Effector memory CD4-positive, alpha-beta T cell (primary cell): ENCODE results near the gene CCNY.
"Not testable (repeated sequence)": the region's sequence is repeated elsewhere in the genome, so short reads cannot be mapped to it uniquely, and the experiment has no call there.

Source experiments
- DNase-seq, 3 donors: peaks; one replicate each; pipeline ENCODE4 v3.0.0-alpha.2; 2020
- H3K27ac ChIP-seq: 2 replicates; pipeline ENCODE4 v1.7.0; 2013; ENCODE audit warnings: mild to moderate bottlenecking, low read length, moderate library complexity; ENCODE audit not compliant: insufficient read depth, poor library complexity, severe bottlenecking
- H3K27me3 ChIP-seq: replicated peaks from 2 replicates; pipeline ENCODE4 v1.7.0; 2013; ENCODE audit warnings: mild to moderate bottlenecking, low read length; ENCODE audit not compliant: insufficient read depth, control insufficient read depth, poor library complexity, severe bottlenecking
- H3K36me3 ChIP-seq: 2 replicates; pipeline ENCODE4 v1.7.0; 2013; ENCODE audit warnings: mild to moderate bottlenecking, low read length, moderate library complexity; ENCODE audit not compliant: control insufficient read depth, insufficient read depth
- H3K4me1 ChIP-seq: 2 replicates; pipeline ENCODE4 v1.7.0; 2013; ENCODE audit warnings: low read length, mild to moderate bottlenecking; ENCODE audit not compliant: control insufficient read depth, insufficient read depth, poor library complexity, severe bottlenecking
- H3K4me3 ChIP-seq: 2 replicates; pipeline ENCODE4 v1.7.0; 2013; ENCODE audit warnings: low read length, low read depth, mild to moderate bottlenecking; ENCODE audit not compliant: insufficient read depth, poor library complexity, severe bottlenecking
- H3K9me3 ChIP-seq: 2 replicates; pipeline ENCODE4 v1.7.0; 2013; ENCODE audit warnings: mild to moderate bottlenecking, low read length, moderate library complexity; ENCODE audit not compliant: control insufficient read depth

CCNY gene

GRCh38 chr10:35520996-35521395 lies 184.7 kb downstream of the CCNY start:
- Histone ChIP-seq H3K36me3 (no peaks in the 10 kb centered on the region), H3K27ac (no peak overlapping the region), H3K4me3 (no peak overlapping the region), H3K9me3 (no peaks in the 10 kb centered on the region), H3K27me3 (no peaks in the 10 kb centered on the region), H3K4me1 (no peaks in the 10 kb centered on the region)
- no peak for DNase-seq

DNA sequence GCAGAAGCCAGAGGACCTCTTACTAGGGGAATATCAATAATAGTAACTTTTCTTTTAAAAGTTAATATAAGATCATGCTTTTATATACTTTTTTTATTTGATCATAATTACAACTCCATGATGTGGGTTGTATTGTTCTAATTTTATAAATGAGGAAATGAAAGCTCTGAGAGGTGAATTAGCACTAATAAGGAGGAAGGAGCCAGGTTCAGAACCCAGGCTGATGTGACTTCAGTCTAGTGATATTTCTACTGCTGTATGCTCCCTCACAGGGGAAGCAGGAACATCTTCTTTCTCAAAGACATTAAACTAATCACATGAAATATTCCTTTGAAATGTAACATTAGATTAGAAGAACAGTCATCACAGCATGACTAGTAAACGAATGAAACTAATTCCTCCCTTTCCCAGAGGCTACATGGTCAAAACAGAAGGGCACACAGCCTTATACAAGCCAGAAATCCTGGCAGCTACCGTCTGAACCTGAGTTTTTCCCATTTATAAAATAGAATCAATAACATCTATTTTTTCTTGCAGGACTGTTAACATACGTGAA lies 187.4 kb downstream of the CCNY start:
- H3K27me3 ChIP-seq = no peaks in the 10 kb centered on the region
- H3K9me3 ChIP-seq = no peaks in the 10 kb centered on the region
- H3K27ac ChIP-seq = no peak overlapping the region
- no peak for DNase-seq
- no peaks in the 10 kb centered on the region for H3K36me3 ChIP-seq
- no peak overlapping the region for H3K4me3 ChIP-seq
- H3K4me1 ChIP-seq = no peaks in the 10 kb centered on the region

GRCh38 chr10:35526746-35527145 lies 190.4 kb downstream of the CCNY start:
- no peak for DNase-seq
- H3K9me3 ChIP-seq = no peaks in the 10 kb centered on the region
- no peak overlapping the region for H3K27ac ChIP-seq
- no peaks in the 10 kb centered on the region for H3K27me3 ChIP-seq
- no peak overlapping the region for H3K4me3 ChIP-seq
- H3K36me3 ChIP-seq = peaks cover 11% of the 10 kb centered on the region
- H3K4me1 ChIP-seq = no peaks in the 10 kb centered on the region

GRCh38 chr10:35532141-35532540 lies 195.8 kb downstream of the CCNY start:
- H3K27me3 ChIP-seq = no peaks in the 10 kb centered on the region
- H3K27ac ChIP-seq = no peak overlapping the region
- DNase-seq = no peak
- H3K4me1 ChIP-seq = no peaks in the 10 kb centered on the region
- H3K36me3 ChIP-seq = peaks cover 55% of the 10 kb centered on the region
- H3K4me3 ChIP-seq = no peak overlapping the region
- peaks cover 7% of the 10 kb centered on the region for H3K9me3 ChIP-seq

GRCh38 chr10:35533565-35533964 lies 197.3 kb downstream of the CCNY start:
- peaks cover 55% of the 10 kb centered on the region for H3K36me3 ChIP-seq
- DNase-seq = no peak

GRCh38 chr10:35535136-35535535 lies 198.8 kb downstream of the CCNY start:
- Histone ChIP-seq H3K27ac (no peak overlapping the region), H3K36me3 (peaks cover 55% of the 10 kb centered on the region), H3K9me3 (peaks cover 7% of the 10 kb centered on the region), H3K27me3 (no peaks in the 10 kb centered on the region), H3K4me3 (no peak overlapping the region), H3K4me1 (peaks cover 6% of the 10 kb centered on the region)
- DNase-seq = no peak

More at GRCh38 chr10:35533565-35533964, 197.3 kb downstream of the CCNY start:
- Histone ChIP-seq H3K27ac (no peak overlapping the region), H3K9me3 (peaks cover 7% of the 10 kb centered on the region), H3K27me3 (no peaks in the 10 kb centered on the region), H3K4me3 (no peak overlapping the region), H3K4me1 (no peaks in the 10 kb centered on the region)

DNA sequence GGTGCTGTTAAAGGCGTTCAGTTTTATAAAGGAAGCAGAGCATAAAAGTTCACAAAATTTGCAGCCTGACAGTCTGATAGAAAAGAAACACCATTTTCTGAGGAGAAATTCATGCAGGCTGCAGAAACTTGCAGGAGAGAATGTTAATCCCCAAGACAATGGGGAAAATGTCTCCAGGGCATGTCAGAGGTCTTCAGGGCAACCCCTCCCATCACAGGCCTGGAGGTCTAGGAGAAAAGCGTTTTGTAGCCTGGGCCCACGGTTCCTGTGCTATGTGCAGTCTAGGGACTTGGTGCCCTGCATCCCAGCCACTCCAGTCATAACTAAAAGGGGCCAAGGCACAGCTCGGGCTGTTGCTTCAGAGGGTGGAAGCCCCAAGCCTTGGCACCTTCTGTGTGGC lies 200.5 kb downstream of the CCNY start:
- Histone ChIP-seq H3K27me3 (no peaks in the 10 kb centered on the region), H3K9me3 (peaks cover 7% of the 10 kb centered on the region), H3K27ac (no peak overlapping the region), H3K4me3 (no peak overlapping the region), H3K36me3 (peaks cover 49% of the 10 kb centered on the region), H3K4me1 (peaks cover 6% of the 10 kb centered on the region)
- no peak for DNase-seq

DNA sequence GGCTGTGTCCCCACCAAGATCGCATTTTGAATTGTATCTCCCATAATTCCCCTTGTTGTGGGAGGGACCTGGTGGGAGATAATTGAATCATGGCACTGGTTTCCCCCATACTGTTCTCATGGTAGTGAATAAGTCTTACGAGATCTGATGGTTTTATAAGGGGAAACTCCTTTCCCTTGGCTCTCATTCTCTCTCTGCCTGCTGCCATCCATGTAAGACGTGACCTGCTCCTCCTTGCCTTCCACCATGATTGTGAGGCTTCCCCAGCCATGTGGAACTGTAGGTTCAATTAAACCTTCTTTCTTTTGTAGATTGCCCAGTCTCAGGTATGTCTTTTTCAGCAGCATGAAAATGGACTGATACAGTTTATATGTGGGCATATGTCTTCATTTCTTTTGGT lies 201.6 kb downstream of the CCNY start:
- H3K27me3 ChIP-seq, H3K4me1 ChIP-seq, H3K27ac ChIP-seq, H3K4me3 ChIP-seq, DNase-seq, H3K9me3 ChIP-seq: not testable (repeated sequence)
- peaks cover 37% of the 10 kb centered on the region for H3K36me3 ChIP-seq

DNA sequence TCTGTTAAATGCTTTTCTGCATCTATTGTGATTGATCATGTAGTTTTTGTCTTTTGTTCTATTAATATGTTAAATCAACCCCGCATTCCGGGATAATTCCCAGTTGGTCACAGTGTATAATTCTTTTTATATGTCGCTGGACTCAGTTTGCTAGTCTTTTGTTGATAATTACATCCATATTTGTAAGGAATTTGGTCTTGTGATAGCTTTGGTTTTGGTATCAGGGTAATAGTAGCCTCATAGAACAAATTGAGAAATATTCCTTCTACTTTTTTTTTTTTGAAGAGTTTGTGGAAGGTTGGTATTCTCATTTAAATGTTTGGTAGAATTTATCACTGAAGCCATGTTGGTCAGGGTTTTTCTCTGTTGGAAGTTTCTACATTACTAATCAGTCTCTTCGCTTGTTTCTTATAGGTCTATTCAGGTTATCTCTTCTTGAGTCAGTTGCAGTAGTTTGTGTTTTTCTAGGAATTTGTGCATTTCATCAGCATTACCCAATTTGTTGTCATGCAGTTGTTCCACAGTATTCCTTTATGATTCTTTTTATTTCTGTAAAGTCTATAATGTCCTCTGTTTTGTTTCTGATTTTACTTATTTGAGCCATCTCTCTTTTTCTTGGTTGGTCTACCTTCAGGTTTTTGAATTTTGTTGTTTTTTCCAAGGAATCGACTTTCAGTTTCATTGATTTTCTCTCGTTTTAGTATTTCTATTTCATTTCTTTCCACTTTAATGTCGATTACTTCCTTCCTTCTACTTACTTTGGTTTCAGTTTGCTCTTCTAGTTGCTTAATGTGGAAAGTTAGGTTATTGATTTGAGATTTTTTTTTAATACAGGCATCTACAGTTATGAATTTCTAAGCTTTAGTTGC lies 204.2 kb downstream of the CCNY start:
- DNase-seq = no peak
- peaks cover 6% of the 10 kb centered on the region for H3K4me1 ChIP-seq
- no peak overlapping the region for H3K4me3 ChIP-seq

DNA sequence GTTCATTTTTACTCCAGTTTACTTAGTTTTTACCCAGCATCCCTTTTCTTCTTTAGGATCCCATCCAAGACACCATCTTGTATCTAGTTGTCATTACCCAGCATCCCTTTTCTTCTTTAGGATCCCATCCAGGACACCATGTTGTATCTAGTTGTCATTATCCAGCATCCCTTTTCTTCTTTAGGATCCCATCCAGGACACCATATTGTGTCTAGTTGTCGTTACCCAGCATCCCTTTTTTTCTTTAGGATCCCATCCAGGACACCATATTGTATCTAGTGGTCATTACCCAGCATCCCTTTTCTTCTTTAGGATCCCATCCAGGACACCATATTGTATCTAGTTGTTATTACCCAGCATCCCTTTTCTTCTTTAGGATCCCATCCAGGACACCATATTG lies 205.4 kb downstream of the CCNY start:
- Histone ChIP-seq H3K9me3 (no peaks in the 10 kb centered on the region), H3K4me3 (no peak overlapping the region), H3K36me3 (peaks cover 12% of the 10 kb centered on the region), H3K27me3 (no peaks in the 10 kb centered on the region), H3K4me1 (peaks cover 6% of the 10 kb centered on the region), H3K27ac (no peak overlapping the region)
- no peak for DNase-seq

More for the DNA sequence above, 204.2 kb downstream of the CCNY start:
- Histone ChIP-seq H3K27ac (no peak overlapping the region), H3K27me3 (no peaks in the 10 kb centered on the region), H3K9me3 (no peaks in the 10 kb centered on the region), H3K36me3 (peaks cover 20% of the 10 kb centered on the region)
